HepG2 (cell line): ENCODE data around the gene NELFB. TPM values are rescaled to one million over a fixed set of nuclear protein-coding genes. Genes with fewer than 3 reads are reported as not detected.

ENCODE experiments used
- ATAC-seq: fragments of 200-7000 bp; cut with Tn5 transposase; 3 replicates; pipeline ENCODE4 v1.9.1; 2020; ENCODE audit warnings: mild to moderate bottlenecking, moderate library complexity
- BruUV-seq: library from RNA; stranded (reverse); fragments of 400-500 nt; replicated peaks from 2 replicates; lab custom pipeline; 2021; lab: Mats Ljungman, UMichigan
- CTCF ChIA-PET: fragments of 300-600 bp; formaldehyde crosslinking; extraction: SDS; loops from one replicate; lab custom pipeline; 2021; ENCODE audit warnings: low total read pairs, inconsistent platforms, low intra/inter-chr PET ratio; lab: Yijun Ruan, JAX
- POLR2A ChIA-PET: fragments of 350-600 bp; sonication (Branson Sonifier 250); formaldehyde crosslinking; loops from one replicate; lab custom pipeline; 2020; ENCODE audit warnings: antibody characterized with exemption, inconsistent platforms; lab: Yijun Ruan, JAX
- DNase-seq: peaks from one replicate; pipeline ENCODE4 v3.0.0-alpha.2; 2015; ENCODE audit warnings: low spot score
- FAIRE-seq: peaks from 3 replicates; lab custom pipeline; 2011; peaks lifted over from hg19 to GRCh38; lab: Jason Lieb, UNC
- H2AFZ ChIP-seq: one replicate; pipeline ENCODE4 v1.6.1; 2011; ENCODE audit warnings: low read length, inconsistent platforms
- H3K27ac ChIP-seq: fragments of 300-600 bp; 3 replicates; pipeline ENCODE4 v1.8.0; 2011; ENCODE audit warnings: mixed run types, mild to moderate bottlenecking, mixed read lengths, low read length, inconsistent platforms; ENCODE audit not compliant: insufficient read depth; ENCODE audit errors: extremely low read length
- H3K27me3 ChIP-seq, 2 experiments: fragments of 200-600 bp in 1 of 2; 2 replicates in 1 of 2; 3 replicates in 1 of 2; pipeline versions ENCODE4 v1.6.0 to v1.8.0; 2011; ENCODE audit warnings: low read length in 2 of 2, mild to moderate bottlenecking in 2 of 2, moderate library complexity in 2 of 2, inconsistent platforms in 1 of 2; ENCODE audit not compliant: insufficient read depth in 2 of 2, control insufficient read depth in 1 of 2
- H3K36me3 ChIP-seq, 2 experiments: fragments of 200-600 bp in 1 of 2; replicated peaks in 1 of 2; 2 replicates in 1 of 2; 3 replicates in 1 of 2; pipeline versions ENCODE4 v1.5.1 to v1.8.0; 2011; ENCODE audit warnings: low read length in 2 of 2, inconsistent platforms in 1 of 2; ENCODE audit not compliant: insufficient read depth in 2 of 2, control insufficient read depth in 1 of 2
- H3K4me1 ChIP-seq: 2 replicates; pipeline ENCODE4 v1.5.1; 2012; ENCODE audit warnings: low read length, inconsistent platforms; ENCODE audit not compliant: insufficient read depth
- H3K4me2 ChIP-seq: 2 replicates; pipeline ENCODE4 v1.6.0; 2011; ENCODE audit warnings: low read depth, low read length, inconsistent platforms
- H3K4me3 ChIP-seq, 3 experiments: fragments of 200-600 bp in 1 of 3; sonication (generic), shearing (Covaris generic) in 1 of 3; replicated peaks in 1 of 3; 2 replicates each; pipeline ENCODE4 v1.5.1; 2011 to 2016; ENCODE audit warnings: low read length in 3 of 3, inconsistent platforms in 2 of 3, low read depth in 2 of 3, mild to moderate bottlenecking in 2 of 3, control low read depth in 1 of 3, mixed read lengths in 1 of 3; ENCODE audit not compliant: insufficient read depth in 1 of 3
- H3K79me2 ChIP-seq: one replicate; pipeline ENCODE4 v1.6.1; 2011; ENCODE audit warnings: low read length, inconsistent platforms; ENCODE audit not compliant: insufficient read depth
- H3K9ac ChIP-seq: 2 replicates; pipeline ENCODE4 v1.6.0; 2011; ENCODE audit warnings: mild to moderate bottlenecking, low read depth, low read length, inconsistent platforms; ENCODE audit not compliant: insufficient read depth
- H3K9me3 ChIP-seq: 2 replicates; pipeline ENCODE4 v1.5.1; 2012; ENCODE audit warnings: mild to moderate bottlenecking, low read length
- H4K20me1 ChIP-seq: 2 replicates; pipeline ENCODE4 v1.6.0; 2011; ENCODE audit warnings: inconsistent platforms, mild to moderate bottlenecking, low read length, moderate library complexity; ENCODE audit not compliant: insufficient read depth
- PLRG1 ChIP-seq: fragments of 450-650 bp; conservative IDR thresholded peaks from 2 replicates; pipeline ENCODE4 v1.6.1; 2016
- SNAPC4 ChIP-seq: sonication (generic); formaldehyde crosslinking; IDR thresholded peaks from 2 replicates; pipeline ENCODE4 v1.4.0; 2020; ENCODE audit warnings: mild to moderate bottlenecking, missing genetic modification reagents
- SOX6 ChIP-seq, 2 experiments: fragments of 450-650 bp in 1 of 2; sonication (generic) in 1 of 2; formaldehyde crosslinking in 1 of 2; IDR thresholded peaks; 2 replicates each; pipeline versions ENCODE4 v1.4.0 to v1.6.1; 2017 to 2020; ENCODE audit warnings: antibody characterized with exemption in 1 of 2, mild to moderate bottlenecking in 1 of 2, missing genetic modification reagents in 1 of 2
- ZNF687 ChIP-seq: sonication (generic); formaldehyde crosslinking; IDR thresholded peaks from 2 replicates; pipeline ENCODE4 v1.5.1; 2020; ENCODE audit warnings: mild to moderate bottlenecking, missing genetic modification reagents, moderate library complexity
- WGBS: methylation state at CpG from one replicate; pipeline ENCODE4 v1.1.6; 2017; ENCODE audit warnings: low lambda C conversion rate; 5-methylcytosine and 5-hydroxymethylcytosine counted together
- in situ Hi-C: cut with HindIII; loops from 2 replicates; pipeline ENCODE4 v1.10.0; 2017; ENCODE audit warnings: low pct_unique_long_range_greater_than_20kb; ENCODE audit not compliant: extremely low pct_ligation_motif_present
- intact Hi-C: fragments of 100-400 bp; cut with micrococcal nuclease; formaldehyde crosslinking; loops from one replicate; pipeline ENCODE4 v1.10.0; 2022; ENCODE audit not compliant: unreplicated experiment
- polyA plus RNA-seq, 8 experiments: library from polyadenylated mRNA; depleted of rRNA in 3 of 8; stranded (reverse) in 7 of 8; unstranded in 1 of 8; fragments of >200 nt; fragmentation: Illumina TruSeq in 4 of 8; extraction: Trizol in 4 of 8; gene quantifications; 2 replicates each; pipeline versions ENCODE4 v1.2.1 to v1.2.3, GENCODE V29; 2011 to 2016; ENCODE audit warnings: low read depth in 4 of 8, missing spikeins in 1 of 8, mixed read lengths in 1 of 8; ENCODE audit not compliant: insufficient read depth in 1 of 8
- total RNA-seq, 5 experiments: library from RNA; depleted of rRNA; stranded (reverse); fragments of >200 nt; fragmentation: Illumina TruSeq; extraction: Trizol; gene quantifications; 2 replicates each; pipeline ENCODE4 v1.2.3, GENCODE V29; 2016; ENCODE audit warnings: low read depth in 1 of 5

NELFB gene
- total and polyA plus RNA-seq, 2 of the 13 experiments (the other 11 are each of a cell fraction or from before 2014, with no cell fraction given) = 26.5 to 45.8 TPM

- no peak for FAIRE-seq
- no peak for DNase-seq
- intact Hi-C loops (loop anchor here (2.0 kb wide), 2 partner anchors 38 to 106 kb away; partner anchors contain the start of genes ANAPC2 and SSNA1), in situ Hi-C loops (loop anchor here (5.0 kb wide), 2 partner anchors 39 to 114 kb away; partner anchors contain the start of genes ANAPC2, DPP7 and SSNA1)
- WGBS = 18% methylated on average over 9 of the region's 18 CpGs
- POLR2A ChIA-PET = interaction anchor here (0.8 to 13.4 kb wide), 11 partner anchors 8 to 108 kb away, joined by 3 to 225 read pairs (median 3); partner anchors contain the start of genes ANAPC2, NDOR1, SSNA1 and TMEM203
- Histone ChIP-seq H2AFZ (no peak overlapping the region), H3K4me1 (peaks cover 81% of the 10 kb centered on the region), H3K9me3 (no peaks in the 10 kb centered on the region), H3K9ac (peak overlapping the region; percentile 31; the same call in 1 of the 2 replicates), H3K36me3 (no peaks in the 10 kb centered on the region), H3K4me3 (peak overlapping the region in 1 of 3 experiments; percentile 53; a peak in 2 of 6 replicates), H3K79me2 (no peaks in the 10 kb centered on the region), H3K4me2 (peak overlapping the region; percentile 66), H3K27me3 (no peaks in the 10 kb centered on the region; a peak in 1 of 5 replicates), H4K20me1 (no peaks in the 10 kb centered on the region), H3K27ac (no peak overlapping the region)
- CTCF ChIA-PET = interaction anchor here (1.5 kb wide), 2 partner anchors 37 to 50 kb away, joined by 8 to 16 read pairs; partner anchors contain the start of genes ANAPC2 and SSNA1
- BruUV-seq = no TSS peak
- ATAC-seq = peak; percentile 0; the same call in 1 of the 3 replicates
- peak; percentile 55; the same call in 1 of the 2 replicates for TF ChIP-seq ZNF687 (CRISPR knock-in tag)
- TF ChIP-seq SNAPC4 = no peak
- TF ChIP-seq PLRG1 = no peak
- TF ChIP-seq SOX6 (IDR thresholded peaks at IDR 0.05) = no peak
- TF ChIP-seq SOX6 (CRISPR knock-in tag; IDR thresholded peaks at IDR 0.05) = no peak
Observed at GRCh38 chr9:137226338-137227053, 28.6 kb upstream of the NELFB start.
